IMR-90 (cell line): ENCODE measurements around the gene GMEB2. TPM values are rescaled to one million over a fixed set of nuclear protein-coding genes. Genes with fewer than 3 reads are reported as not detected.

ENCODE experiments used
- ATAC-seq: fragments of 200-7000 bp; cut with Tn5 transposase; 2 replicates; pipeline ENCODE4 v1.9.1; 2020; ENCODE audit warnings: low read depth, mild to moderate bottlenecking, moderate library complexity
- BruUV-seq: library from RNA; stranded (reverse); fragments of 400-500 nt; replicated peaks from 2 replicates; lab custom pipeline; 2021; lab: Mats Ljungman, UMichigan
- CTCF ChIA-PET: fragments of 300-600 bp; formaldehyde crosslinking; extraction: SDS; loops from one replicate; lab custom pipeline; 2021; ENCODE audit warnings: antibody characterized with exemption; lab: Yijun Ruan, JAX
- POLR2A ChIA-PET: fragments of 300-600 bp; sonication (Branson Sonifier 250); formaldehyde crosslinking; loops from one replicate; lab custom pipeline; 2022; ENCODE audit warnings: antibody characterized with exemption; ENCODE audit not compliant: unreplicated experiment; lab: Charles Lee
- DNase-seq: peaks from one replicate; pipeline ENCODE4 v3.0.0; 2013
- H2AFZ ChIP-seq: replicated peaks from 2 replicates; pipeline ENCODE3; 2013; ENCODE audit warnings: low read length, mild to moderate bottlenecking; ENCODE audit not compliant: poor library complexity
- H2AK5ac ChIP-seq: 2 replicates; pipeline ENCODE4 v1.6.1; 2013; ENCODE audit warnings: low read depth, low read length, inconsistent platforms
- H2AK9ac ChIP-seq: replicated peaks from 2 replicates; pipeline ENCODE3; 2013; ENCODE audit warnings: mild to moderate bottlenecking, low read depth, low read length, moderate library complexity; ENCODE audit not compliant: poor library complexity
- H2BK120ac ChIP-seq: 2 replicates; pipeline ENCODE4 v1.6.1; 2013; ENCODE audit warnings: low read depth, low read length, inconsistent platforms
- H2BK15ac ChIP-seq: 3 replicates; pipeline ENCODE4 v1.6.1; 2013; ENCODE audit warnings: low read depth, low read length, inconsistent platforms
- H2BK20ac ChIP-seq: 2 replicates; pipeline ENCODE4 v1.6.1; 2013; ENCODE audit warnings: low read depth, mild to moderate bottlenecking, inconsistent platforms, low read length, moderate library complexity
- H2BK5ac ChIP-seq: 2 replicates; pipeline ENCODE4 v1.6.1; 2013; ENCODE audit warnings: mild to moderate bottlenecking, low read depth, low read length, inconsistent platforms; ENCODE audit not compliant: poor library complexity, severe bottlenecking
- H3K14ac ChIP-seq: replicated peaks from 2 replicates; pipeline ENCODE4 v1.6.1; 2013; ENCODE audit warnings: low read depth, low read length, inconsistent platforms
- H3K18ac ChIP-seq: 2 replicates; pipeline ENCODE4 v1.6.1; 2013; ENCODE audit warnings: low read depth, low read length, control low read depth
- H3K23ac ChIP-seq: 2 replicates; pipeline ENCODE4 v1.6.1; 2013; ENCODE audit warnings: low read depth, low read length, inconsistent platforms
- H3K27ac ChIP-seq: 2 replicates; pipeline ENCODE4 v1.5.1; 2013; ENCODE audit warnings: mild to moderate bottlenecking, control low read depth, low read length; ENCODE audit not compliant: insufficient read depth
- H3K27me3 ChIP-seq: 2 replicates; pipeline ENCODE4 v1.6.1; 2013; ENCODE audit warnings: low read length; ENCODE audit not compliant: control insufficient read depth, insufficient read depth
- H3K36me3 ChIP-seq: 2 replicates; pipeline ENCODE4 v1.6.1; 2013; ENCODE audit warnings: low read length, mixed read lengths; ENCODE audit not compliant: control insufficient read depth, insufficient read depth
- H3K4ac ChIP-seq: 2 replicates; pipeline ENCODE4 v1.6.1; 2013; ENCODE audit warnings: low read depth, low read length, inconsistent platforms
- H3K4me1 ChIP-seq: 2 replicates; pipeline ENCODE4 v1.6.1; 2013; ENCODE audit warnings: low read length, mixed read lengths; ENCODE audit not compliant: control insufficient read depth, insufficient read depth
- H3K4me2 ChIP-seq: 2 replicates; pipeline ENCODE4 v1.6.1; 2013; ENCODE audit warnings: low read depth, mild to moderate bottlenecking, control low read depth, low read length, moderate library complexity
- H3K4me3 ChIP-seq: 2 replicates; pipeline ENCODE4 v1.5.1; 2013; ENCODE audit warnings: low read depth, mild to moderate bottlenecking, control low read depth, low read length, moderate library complexity; ENCODE audit not compliant: insufficient read depth
- H3K56ac ChIP-seq: 2 replicates; pipeline ENCODE4 v1.6.1; 2013; ENCODE audit warnings: low read length, inconsistent platforms; ENCODE audit not compliant: insufficient read depth; ENCODE audit errors: extremely low read depth
- H3K79me1 ChIP-seq, 2 experiments: 2 replicates each; pipeline ENCODE4 v1.6.1; 2013; ENCODE audit warnings: low read length in 2 of 2, inconsistent platforms in 1 of 2, low read depth in 1 of 2
- H3K9ac ChIP-seq: 2 replicates; pipeline ENCODE4 v1.6.1; 2013; ENCODE audit warnings: low read depth, low read length, control low read depth
- H3K9me1 ChIP-seq: 2 replicates; pipeline ENCODE4 v1.6.1; 2013; ENCODE audit warnings: low read length, inconsistent platforms; ENCODE audit not compliant: insufficient read depth
- H3K9me3 ChIP-seq: 2 replicates; pipeline ENCODE4 v1.6.1; 2013; ENCODE audit warnings: low read length; ENCODE audit not compliant: control insufficient read depth, insufficient read depth
- H4K20me1 ChIP-seq: 2 replicates; pipeline ENCODE4 v1.6.1; 2013; ENCODE audit warnings: low read length, inconsistent platforms; ENCODE audit not compliant: insufficient read depth
- H4K5ac ChIP-seq: 2 replicates; pipeline ENCODE4 v1.6.1; 2013; ENCODE audit warnings: mild to moderate bottlenecking, low read depth, low read length, control low read depth
- H4K8ac ChIP-seq, 2 experiments: 2 replicates each; pipeline ENCODE4 v1.6.1; 2013; ENCODE audit warnings: low read depth in 2 of 2, low read length in 2 of 2, control low read depth in 1 of 2, inconsistent platforms in 1 of 2
- H4K91ac ChIP-seq: 2 replicates; pipeline ENCODE4 v1.6.1; 2013; ENCODE audit warnings: low read depth, low read length, inconsistent platforms; ENCODE audit not compliant: insufficient read depth
- BHLHE40 ChIP-seq: fragments of 150-350 bp; IDR thresholded peaks from 2 replicates; pipeline ENCODE4 v1.6.1; 2016; ENCODE audit warnings: mild to moderate bottlenecking, low read depth, low read length
- FOS ChIP-seq: fragments of 150-350 bp; IDR thresholded peaks from 2 replicates; pipeline ENCODE4 v1.6.1; 2016; ENCODE audit warnings: low read depth, low read length
- POLR2A ChIP-seq: IDR thresholded peaks from 2 replicates; pipeline ENCODE4 v1.6.1; 2012; ENCODE audit warnings: mild to moderate bottlenecking, low read depth, low read length
- WGBS, 2 experiments: methylation state at CpG; one replicate each; pipeline versions ENCODE4 v1.1.5 to v1.1.7; 2013; ENCODE audit warnings: missing lambda C conversion rate in 2 of 2; ENCODE audit not compliant: insufficient read length in 1 of 2; ENCODE audit errors: extremely low coverage in 2 of 2; 5-methylcytosine and 5-hydroxymethylcytosine counted together
- dilution Hi-C: fragments of 300-500 bp; cut with HindIII; formaldehyde crosslinking; loops from one replicate; pipeline ENCODE4 v1.14.3; 2018; ENCODE audit warnings: low sequenced_read_pairs; ENCODE audit not compliant: unreplicated experiment
- in situ Hi-C: fragments of 300-500 bp; cut with MboI; formaldehyde crosslinking; loops from 3 replicates; pipeline ENCODE4 v1.14.3; 2019; ENCODE audit warnings: low sequenced_read_pairs, inconsistent platforms, mixed read lengths
- intact Hi-C: fragments of 100-400 bp; cut with micrococcal nuclease; formaldehyde crosslinking; loops from 2 replicates; pipeline ENCODE4 v1.10.0; 2022
- polyA plus RNA-seq, 3 experiments: library from polyadenylated mRNA; depleted of rRNA; stranded (reverse); fragments of >200 nt; gene quantifications; 2 replicates each; pipeline ENCODE4 v1.2.3, GENCODE V29; 2012; ENCODE audit warnings: low replicate concordance in 1 of 3
- total RNA-seq: library from RNA; depleted of rRNA; stranded (reverse); fragments of >200 nt; gene quantifications from 2 replicates; pipeline ENCODE4 v1.2.3, GENCODE V29; 2012
- TF ChIP-seq, protein P1 (sequence below): fragments of 150-350 bp; IDR thresholded peaks from 2 replicates; pipeline ENCODE4 v1.6.1; 2017; ENCODE audit warnings: mild to moderate bottlenecking, antibody characterized with exemption, low read length, low read depth

The GMEB2 gene
- total and polyA plus RNA-seq, 2 of the 4 experiments (the other 2 are of a cell fraction): 5.0 to 10.0 TPM

GRCh38 chr20:63585616-63586565, 41.0 kb downstream of the GMEB2 start (continued):
- TF ChIP-seq, protein P1, sequence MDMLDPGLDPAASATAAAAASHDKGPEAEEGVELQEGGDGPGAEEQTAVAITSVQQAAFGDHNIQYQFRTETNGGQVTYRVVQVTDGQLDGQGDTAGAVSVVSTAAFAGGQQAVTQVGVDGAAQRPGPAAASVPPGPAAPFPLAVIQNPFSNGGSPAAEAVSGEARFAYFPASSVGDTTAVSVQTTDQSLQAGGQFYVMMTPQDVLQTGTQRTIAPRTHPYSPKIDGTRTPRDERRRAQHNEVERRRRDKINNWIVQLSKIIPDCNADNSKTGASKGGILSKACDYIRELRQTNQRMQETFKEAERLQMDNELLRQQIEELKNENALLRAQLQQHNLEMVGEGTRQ: no peak

DNA sequence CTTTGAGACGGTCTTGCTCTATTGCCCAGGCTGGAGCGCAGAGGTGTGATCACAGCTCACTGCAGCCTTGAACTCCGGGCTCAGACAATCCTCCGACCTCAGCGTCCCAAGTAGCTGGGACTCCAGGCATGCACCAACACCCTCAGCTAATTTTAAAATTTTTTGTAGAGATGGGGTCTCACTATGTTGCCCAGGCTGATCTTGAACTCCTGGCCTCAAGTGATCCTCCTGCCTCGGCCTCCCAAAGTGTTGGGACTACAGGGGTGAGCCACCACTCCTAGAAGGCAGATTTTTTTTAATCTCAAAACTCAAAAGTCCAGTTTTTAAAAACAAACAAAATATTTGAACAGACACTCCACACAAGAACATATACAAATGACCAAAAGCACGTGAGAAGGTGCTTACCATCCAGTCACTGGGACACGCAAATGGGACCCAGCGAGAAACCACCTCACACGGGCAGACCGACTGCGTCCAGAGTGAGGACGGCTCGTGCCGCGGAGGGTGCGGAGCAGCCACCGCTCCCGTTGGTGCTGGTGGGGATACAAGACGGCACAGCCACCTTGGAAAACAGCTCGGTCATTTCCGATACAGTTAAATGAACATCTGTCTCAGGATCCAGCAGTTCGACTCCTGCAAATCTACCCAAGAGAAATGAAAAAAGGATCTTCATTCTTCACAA, 44.4 kb downstream of the GMEB2 start:
- Histone ChIP-seq H3K27me3 (no peaks in the 10 kb centered on the region), H3K27ac (no peak overlapping the region), H4K20me1 (no peaks in the 10 kb centered on the region; the same call in 1 of the 2 replicates), H2BK5ac (no peak overlapping the region), H3K9ac (no peak overlapping the region), H3K56ac (no peak overlapping the region), H2BK120ac (no peak overlapping the region), H3K4me1 (no peaks in the 10 kb centered on the region), H2AFZ (peak overlapping the region; percentile 88), H4K8ac (peak overlapping the region in 1 of 2 experiments; percentile 29; a peak in 1 of 4 replicates), H3K79me1 (no peaks in the 10 kb centered on the region), H3K23ac (no peak overlapping the region), H3K9me3 (no peaks in the 10 kb centered on the region), H3K36me3 (peaks cover 3% of the 10 kb centered on the region; the same call in 1 of the 2 replicates), H3K4ac (no peak overlapping the region), H3K4me3 (no peak overlapping the region), H3K9me1 (peaks cover 2% of the 10 kb centered on the region; the same call in 1 of the 2 replicates), H3K14ac (no peak overlapping the region), H2BK20ac (no peak overlapping the region), H4K5ac (no peak overlapping the region), H2AK5ac (no peak overlapping the region), H2BK15ac (no peak overlapping the region), H3K4me2 (peak overlapping the region; percentile 21), H3K18ac (no peak overlapping the region), H4K91ac (no peak overlapping the region; the same call in 1 of the 2 replicates), H2AK9ac (peak overlapping the region; percentile 17)
- intact Hi-C loops (no loop called here), dilution Hi-C loops (no loop called here), in situ Hi-C loops (no loop called here)
- no peak for ATAC-seq
- ChIA-PET CTCF (interaction anchor here (0.7 kb wide), 1 partner anchor 30 kb away, joined by 4 read pairs; no protein-coding TSS in a partner anchor), POLR2A (no interaction called here)
- no peak for DNase-seq
- no peak for TF ChIP-seq FOS
- no peak for TF ChIP-seq POLR2A
- no peak for TF ChIP-seq BHLHE40
- BruUV-seq: no TSS peak
- 87% methylated on average over 20 of the region's 23 CpGs; no CpG with 5 or more reads in 1 of the 2 experiments for WGBS, 2 experiments
